AG04449 (cell line): ENCODE results near the gene ABHD8.
A peak's percentile ranks its signal among the peaks of the same experiment; 100 is the strongest.

Experiments used
- CTCF ChIA-PET: fragments of 350-600 bp; formaldehyde crosslinking; extraction: SDS; loops from one replicate; lab custom pipeline; 2021; ENCODE audit warnings: antibody characterized with exemption; lab: Yijun Ruan, JAX
- POLR2A ChIA-PET: fragments of 400-600, 350-600 bp; formaldehyde crosslinking; extraction: SDS; loops from one replicate; lab custom pipeline; 2020; ENCODE audit warnings: antibody characterized with exemption, inconsistent platforms; lab: Yijun Ruan, JAX
- DNase-seq: peaks from one replicate; pipeline ENCODE4 v3.0.0-alpha.2; 2010; ENCODE audit warnings: low read depth, low spot score
- H3K4me3 ChIP-seq: 2 replicates; pipeline ENCODE4 v1.5.1; 2011; ENCODE audit warnings: low read depth, mild to moderate bottlenecking, control low read depth, low read length
- TF ChIP-seq, protein P1 (sequence below): IDR thresholded peaks from one replicate; pipeline ENCODE4 v1.5.1; 2011; ENCODE audit warnings: mild to moderate bottlenecking, moderate library complexity, low read length, control low read depth, inconsistent platforms; ENCODE audit not compliant: insufficient read depth; ENCODE audit errors: missing control alignments

ABHD8 gene

DNA sequence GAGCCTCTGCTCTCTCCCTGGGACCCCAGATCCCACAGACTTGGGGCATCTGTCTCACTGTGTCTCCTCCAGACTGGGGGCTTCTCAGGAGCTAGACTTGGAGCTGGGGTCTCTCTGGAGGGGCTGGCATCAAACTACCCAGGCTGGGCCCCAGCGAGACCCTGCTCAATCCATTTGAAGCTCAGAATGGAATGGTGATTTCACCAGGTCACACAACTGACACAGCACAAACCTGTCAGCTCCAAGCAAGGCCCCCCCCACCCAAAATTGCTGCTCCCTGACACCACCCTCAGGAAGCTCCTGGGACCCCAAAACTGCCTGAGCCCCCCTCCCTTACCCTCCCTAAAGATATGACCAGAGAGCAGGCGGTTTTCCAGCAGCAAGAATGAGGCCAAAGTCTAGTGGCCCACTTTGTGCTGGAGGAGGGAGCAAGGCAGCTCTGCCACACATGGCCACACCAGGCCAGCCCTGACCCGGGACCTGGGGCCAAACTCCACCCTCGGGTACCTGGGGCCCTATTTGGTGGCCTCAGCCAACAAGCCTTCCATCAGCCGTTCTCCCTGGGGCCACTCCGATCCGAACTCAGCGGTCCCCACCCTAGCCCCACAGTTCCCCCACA is 59.9 kb downstream of the ABHD8 start:
- POLR2A ChIA-PET = interaction anchor here (2.7 kb wide), 1 partner anchor 17 kb away, joined by 11 read pairs; the partner anchor contains the start of gene OCEL1
- TF ChIP-seq, protein P1, sequence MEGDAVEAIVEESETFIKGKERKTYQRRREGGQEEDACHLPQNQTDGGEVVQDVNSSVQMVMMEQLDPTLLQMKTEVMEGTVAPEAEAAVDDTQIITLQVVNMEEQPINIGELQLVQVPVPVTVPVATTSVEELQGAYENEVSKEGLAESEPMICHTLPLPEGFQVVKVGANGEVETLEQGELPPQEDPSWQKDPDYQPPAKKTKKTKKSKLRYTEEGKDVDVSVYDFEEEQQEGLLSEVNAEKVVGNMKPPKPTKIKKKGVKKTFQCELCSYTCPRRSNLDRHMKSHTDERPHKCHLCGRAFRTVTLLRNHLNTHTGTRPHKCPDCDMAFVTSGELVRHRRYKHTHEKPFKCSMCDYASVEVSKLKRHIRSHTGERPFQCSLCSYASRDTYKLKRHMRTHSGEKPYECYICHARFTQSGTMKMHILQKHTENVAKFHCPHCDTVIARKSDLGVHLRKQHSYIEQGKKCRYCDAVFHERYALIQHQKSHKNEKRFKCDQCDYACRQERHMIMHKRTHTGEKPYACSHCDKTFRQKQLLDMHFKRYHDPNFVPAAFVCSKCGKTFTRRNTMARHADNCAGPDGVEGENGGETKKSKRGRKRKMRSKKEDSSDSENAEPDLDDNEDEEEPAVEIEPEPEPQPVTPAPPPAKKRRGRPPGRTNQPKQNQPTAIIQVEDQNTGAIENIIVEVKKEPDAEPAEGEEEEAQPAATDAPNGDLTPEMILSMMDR = no peak
- H3K4me3 ChIP-seq = peak overlapping the region; percentile 82
- CTCF ChIA-PET = interaction anchor here (0.8 to 2.6 kb wide), 4 partner anchors 8 to 176 kb away, joined by 3 to 12 read pairs (median 6); no protein-coding TSS in a partner anchor
- DNase-seq = no peak

DNA sequence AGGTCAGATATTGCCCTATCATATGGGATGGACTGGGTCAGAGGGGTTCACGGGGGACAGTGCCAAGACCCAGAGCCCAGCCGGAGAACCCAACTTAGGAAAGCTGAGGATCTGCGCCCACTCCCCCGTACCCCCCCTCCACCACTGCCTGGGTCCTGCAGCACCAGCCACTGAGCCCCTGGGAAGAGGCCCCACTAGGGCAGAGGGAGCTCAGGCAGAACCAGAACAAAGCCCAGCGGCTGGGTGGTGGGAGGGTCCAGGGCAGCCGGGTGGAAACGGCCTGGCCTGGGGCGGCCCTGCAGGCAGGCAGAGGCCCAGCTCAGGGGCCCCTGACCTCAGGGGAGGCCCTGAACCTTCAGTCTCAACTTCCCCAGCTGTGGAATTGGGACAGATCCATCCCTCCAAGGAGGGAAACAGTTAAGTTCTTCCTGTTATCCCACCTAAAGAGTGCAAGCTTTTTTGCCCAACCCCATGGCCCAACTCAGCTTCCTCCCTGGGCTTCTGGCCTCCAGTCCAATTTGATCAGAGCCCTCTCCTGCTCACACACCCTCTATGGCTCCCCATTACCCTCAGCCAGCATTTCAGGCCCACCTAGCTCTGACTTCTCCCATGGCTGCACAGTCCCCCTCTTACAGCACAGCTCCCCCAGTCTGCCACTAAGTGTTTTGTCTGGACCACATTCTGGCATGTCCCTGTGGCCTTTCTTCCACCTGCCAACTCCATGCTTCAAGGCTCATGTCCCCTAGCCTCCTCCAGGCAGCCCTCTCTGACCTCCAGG is 60.6 kb downstream of the ABHD8 start:
- TF ChIP-seq, protein P1 = no peak
- ChIA-PET POLR2A (interaction anchor here (0.7 to 2.7 kb wide), 2 partner anchors 16 to 159 kb away, joined by 3 to 11 read pairs; partner anchors contain the start of gene OCEL1), CTCF (interaction anchor here (0.8 to 2.6 kb wide), 4 partner anchors 8 to 176 kb away, joined by 3 to 12 read pairs (median 5); no protein-coding TSS in a partner anchor)
- no peak for DNase-seq
- peak overlapping the region; percentile 82 for H3K4me3 ChIP-seq
